ENCODE results near the gene ZNRD2.
"Not testable (repeated sequence)": the region's sequence is repeated elsewhere in the genome, so short reads cannot be mapped to it uniquely, and the experiment has no call there.

ZNRD2 gene

GRCh38 chr11:65555693-65556231 is 14.5 kb upstream of the ZNRD2 start:
- DNase-seq (ENCODE audit: low read depth): no peak

GRCh38 chr11:65556470-65557279 is 13.6 kb upstream of the ZNRD2 start:
- DNase-seq (ENCODE audit: low read depth): no peak

DNA sequence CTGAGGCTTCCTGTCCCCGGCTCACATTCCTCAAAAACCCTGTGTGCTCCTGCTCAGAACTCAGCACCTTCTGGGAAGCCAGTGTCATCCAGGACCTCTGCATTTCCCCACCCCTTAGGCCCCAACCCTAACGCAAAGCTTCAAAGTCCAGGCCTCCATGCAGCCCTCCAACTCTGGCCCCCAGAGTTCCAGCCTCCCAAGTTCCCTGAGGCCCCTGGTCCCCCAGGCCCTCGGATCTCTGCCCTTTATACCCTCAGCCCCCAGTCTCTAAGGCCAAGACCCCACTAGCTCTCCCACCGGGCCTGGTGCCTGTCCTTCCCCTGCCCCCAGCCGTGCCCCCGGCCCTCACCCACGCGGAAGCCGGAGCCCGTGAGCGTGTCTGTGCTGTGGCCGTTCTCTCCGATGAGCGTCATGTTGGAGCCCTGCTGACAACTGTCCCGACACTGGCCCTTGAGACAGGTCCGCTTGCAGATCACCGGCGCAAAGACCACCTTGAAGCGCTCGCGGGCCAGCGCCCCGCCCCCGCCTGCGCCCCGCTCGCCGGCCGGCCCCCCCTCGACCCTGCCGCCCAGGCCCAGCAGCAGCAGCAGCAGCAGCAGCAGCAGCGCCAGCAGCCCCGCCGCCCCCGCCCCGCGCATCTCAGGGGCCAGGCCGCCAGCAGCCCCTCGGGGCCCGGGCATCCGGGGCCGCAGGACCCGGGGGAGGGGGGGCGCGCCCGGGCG is 12.8 kb upstream of the ZNRD2 start:
- no peak for DNase-seq (ENCODE audit: low read depth)

DNA sequence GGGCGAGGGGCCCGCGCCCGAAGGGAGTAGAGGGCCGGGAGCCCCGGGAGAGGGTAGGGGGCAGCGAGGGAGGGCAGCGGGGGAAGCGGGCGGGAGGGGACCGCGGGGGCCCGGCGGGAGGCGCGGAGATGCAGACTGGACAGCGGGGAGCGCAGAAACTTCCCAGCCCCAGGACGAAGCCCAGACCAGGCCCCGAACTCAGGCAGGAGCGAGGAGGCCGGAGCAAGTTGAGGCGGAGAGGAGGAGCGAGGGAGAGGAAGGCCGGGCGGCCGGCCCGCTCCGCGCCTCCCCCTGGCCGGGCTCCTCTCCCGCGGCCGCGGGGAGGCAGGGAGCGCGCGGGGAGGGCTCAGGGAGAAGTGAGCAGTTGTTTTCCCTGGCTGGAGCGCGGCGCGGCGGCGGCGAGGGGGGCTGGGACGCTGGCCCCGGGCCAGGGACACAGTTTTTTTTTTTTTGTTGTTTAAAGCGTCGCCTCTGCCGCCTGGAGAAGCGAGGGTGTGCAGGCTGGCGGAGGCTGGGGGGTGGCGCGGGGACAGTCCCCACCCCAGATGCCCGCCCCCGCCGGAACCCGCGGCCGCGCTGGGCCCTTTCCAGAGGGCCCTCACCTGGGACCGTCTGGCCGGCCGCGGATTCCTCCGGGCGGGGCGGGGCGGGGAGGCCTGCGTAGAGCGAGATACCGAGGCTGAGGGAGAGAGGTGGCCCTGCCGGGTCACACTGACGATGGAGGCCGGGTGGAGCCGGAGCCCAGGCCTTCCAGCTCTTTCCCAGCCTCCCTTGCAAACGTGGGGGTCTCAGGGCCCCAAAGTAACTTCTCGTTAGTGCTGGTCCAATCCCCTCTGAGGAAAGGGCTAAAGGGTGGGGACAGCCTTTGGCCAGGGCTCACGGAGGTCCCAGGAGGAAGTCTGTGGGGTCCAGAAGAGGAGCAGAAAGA is 12.0 kb upstream of the ZNRD2 start, which contains the start of gene LTBP3:
Gene LTBP3 (minus strand): TSS at position 358 of the 928 bp plus-strand sequence. CDS start 400 bp downstream, outside the sequence.
- DNase-seq (ENCODE audit: low read depth): no peak

DNA sequence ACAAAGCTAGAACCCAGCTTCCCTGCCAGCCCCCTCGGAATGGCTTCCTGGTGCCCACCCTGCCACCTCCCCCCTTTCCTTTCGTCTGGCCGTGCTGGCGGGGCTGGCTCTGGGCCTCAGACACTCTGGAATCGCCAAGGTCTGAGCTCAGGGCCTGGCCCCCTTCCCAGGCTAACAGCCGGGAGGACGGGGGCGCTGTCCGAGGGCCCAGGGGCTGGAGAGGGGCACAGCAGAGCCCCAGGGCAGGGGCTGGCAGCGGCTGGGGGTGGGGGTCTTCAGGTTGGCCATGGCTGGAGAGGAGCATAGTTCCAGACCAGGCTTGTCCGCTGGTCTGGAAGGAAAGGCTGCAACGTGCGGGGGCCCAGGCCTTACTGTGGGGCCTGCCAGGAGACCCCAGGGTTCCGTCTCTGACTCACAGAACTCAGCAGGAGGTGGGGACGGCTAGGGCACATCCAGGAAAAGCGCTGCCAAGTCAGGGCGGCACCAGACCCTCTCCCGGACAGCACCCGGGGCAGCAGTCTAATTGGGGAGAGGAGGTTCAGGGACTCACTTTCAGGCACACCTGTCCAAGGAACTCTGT is 11.3 kb upstream of the ZNRD2 start:
- no peak for DNase-seq (ENCODE audit: low read depth)

DNA sequence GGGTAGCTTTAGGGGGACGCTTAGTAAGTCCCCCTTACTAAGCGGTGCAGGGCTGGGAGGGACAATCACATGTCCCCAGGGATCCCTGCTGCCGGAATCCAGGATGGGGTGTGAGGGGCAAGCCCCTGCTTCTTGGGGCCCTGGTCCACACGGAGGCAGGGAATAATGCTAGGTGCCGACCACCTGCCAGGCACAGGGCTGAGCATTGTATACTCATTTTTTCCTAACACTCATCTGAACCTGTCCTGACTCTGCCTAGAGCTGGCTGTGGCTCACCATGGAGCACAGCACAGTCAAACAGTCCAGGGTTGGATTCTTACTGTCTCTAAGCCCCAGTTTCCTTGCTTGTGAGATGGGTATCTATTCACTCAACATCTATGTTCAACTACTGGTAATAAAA is 10.7 kb upstream of the ZNRD2 start:
- no peak for DNase-seq (ENCODE audit: low read depth)

DNA sequence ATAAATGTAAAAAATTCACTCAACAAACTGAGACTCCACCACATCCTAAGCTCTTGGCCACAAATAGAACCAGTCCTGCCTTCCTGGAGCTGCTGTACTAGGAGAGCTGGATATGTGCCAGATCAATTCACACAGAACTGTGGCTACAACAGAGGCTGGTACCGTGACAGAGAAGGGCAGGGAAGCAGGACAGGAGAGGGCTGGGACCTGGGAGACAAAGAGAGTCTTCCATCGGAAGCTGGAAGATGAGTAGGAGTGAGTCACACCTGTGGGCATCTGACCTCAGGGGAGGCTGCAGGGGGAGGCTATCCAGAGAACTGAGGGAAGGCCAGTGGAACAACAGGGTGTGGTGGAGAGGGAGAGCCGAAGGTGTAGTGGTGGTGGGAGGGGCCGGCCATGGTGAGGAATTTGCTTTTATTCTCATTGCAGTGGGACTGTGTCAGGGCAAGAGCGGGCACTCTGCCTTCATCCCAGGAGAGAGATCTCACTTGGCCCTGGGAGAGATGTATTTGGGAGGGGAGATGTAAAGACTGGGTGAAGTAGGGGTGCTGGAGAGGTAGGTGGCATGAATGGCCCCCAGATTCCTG is 10.2 kb upstream of the ZNRD2 start:
- DNase-seq (ENCODE audit: low read depth): no peak

DNA sequence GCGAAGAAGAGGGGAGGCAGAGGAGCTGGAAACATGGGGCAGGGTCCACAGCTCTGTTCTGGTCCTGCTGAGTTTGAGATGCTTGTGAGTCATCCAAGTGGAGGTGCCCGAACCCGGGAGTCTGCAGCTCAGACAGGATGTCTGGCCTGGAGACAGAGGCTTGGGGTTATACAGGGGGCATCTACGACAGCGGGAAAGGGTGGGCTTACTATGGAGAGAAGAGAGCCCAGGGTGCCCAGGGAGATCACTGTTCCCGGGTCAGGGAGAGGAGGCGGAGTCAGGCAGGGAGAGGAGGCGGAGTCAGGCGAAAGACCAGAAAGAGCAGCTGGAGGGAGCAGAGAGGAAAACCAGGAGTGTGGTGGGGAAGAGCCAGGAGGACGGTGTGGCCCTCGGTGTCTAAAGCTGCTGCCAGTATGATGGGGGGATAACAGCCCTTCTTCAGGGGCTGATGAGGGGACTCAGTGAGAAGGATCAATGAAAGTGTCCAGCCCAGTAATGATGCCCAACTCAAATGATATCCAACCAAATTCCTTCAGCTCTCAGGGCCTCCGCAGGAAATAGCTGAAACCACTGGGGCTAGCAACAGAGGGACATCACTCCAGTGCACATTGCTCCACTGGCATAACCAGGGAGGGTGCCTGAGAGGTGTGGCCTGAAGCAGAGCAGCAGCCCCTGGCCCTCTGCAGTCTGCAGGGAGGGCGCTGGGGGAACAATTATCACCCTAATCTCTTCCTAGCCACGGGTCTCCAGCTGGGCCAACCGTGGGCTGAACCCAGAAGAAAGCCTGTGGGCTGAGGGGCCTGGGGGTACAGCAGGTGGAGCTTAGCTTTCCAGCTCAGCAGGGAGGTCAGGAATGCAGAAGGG is 9.5 kb upstream of the ZNRD2 start:
- no peak for DNase-seq (ENCODE audit: low read depth)

DNA sequence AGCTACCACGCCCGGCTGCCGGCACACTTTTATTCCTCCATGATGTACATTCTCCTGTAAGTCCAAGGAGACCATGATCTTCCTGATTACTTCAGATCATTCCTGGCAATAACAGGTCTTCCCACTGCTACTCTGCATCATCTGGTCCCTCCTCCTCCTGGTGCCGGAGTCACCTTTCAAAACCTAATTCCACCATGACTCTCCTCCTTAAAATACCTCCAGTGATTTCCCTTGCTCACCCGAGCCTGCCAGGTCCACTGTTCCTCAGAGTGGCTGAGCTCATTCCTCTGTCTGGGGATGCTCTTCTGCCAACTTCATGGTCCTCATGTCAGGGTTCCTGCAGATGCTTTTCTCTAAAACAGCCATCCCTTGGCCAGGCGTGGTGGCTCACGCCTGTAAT is 8.3 kb upstream of the ZNRD2 start:
- no peak for DNase-seq (ENCODE audit: low read depth)

DNA sequence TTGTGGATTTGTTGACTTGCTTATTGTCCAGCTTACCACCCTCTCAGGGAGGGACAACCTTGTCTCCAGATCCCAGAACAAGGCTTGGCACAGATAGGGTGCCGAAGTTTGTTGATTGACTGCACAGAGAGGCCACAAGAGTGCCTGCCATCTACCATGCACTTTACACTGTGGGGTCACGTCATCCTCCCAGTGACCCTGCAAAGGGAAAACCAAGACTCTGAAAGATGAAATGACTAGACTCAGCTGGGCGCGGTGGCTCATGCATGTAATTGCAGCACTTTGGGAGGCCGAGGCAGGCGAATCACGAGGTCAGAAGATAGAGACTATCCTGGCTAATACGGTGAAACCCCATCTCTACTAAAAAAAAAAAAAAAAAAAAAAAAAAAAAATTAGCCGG is 7.5 kb upstream of the ZNRD2 start:
- no peak for DNase-seq (ENCODE audit: low read depth)

GRCh38 chr11:65563601-65564000 is 6.7 kb upstream of the ZNRD2 start:
- DNase-seq (ENCODE audit: low read depth): no peak

DNA sequence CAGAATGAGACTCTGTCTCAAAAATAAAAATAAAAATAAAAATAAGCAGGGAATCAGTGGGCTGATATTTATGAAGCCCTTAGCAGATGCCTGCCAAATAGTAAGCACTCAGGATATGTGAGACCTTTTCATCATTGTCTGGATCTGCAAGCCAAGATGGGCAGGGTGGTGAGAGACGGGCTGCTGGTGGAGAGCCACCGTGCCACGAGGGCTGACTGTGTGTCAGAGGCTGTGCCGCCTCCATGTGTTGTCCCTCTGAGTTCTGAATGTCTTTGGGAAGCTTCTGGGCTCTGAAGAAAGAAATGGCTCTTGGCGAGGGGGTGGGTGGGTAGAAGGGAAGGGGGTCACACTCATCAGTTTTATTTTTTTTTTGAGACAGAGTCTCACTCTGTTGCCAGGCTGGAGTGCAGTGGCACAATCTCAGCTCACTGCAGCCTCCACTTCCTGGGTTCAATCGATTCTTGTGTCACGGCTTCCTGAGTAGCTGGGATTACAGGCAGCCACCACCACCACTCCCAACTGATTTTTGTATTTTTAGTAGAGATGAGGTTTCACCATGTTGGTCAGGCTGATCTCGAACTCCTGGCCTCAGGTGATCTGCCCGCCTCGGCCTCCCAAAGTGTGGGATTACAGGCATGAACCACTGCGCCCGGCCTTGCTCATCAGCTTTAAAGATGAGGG is 5.3 kb upstream of the ZNRD2 start:
- DNase-seq (ENCODE audit: low read depth): not testable (repeated sequence)

- no peak for DNase-seq (ENCODE audit: low read depth)
Observed at GRCh38 chr11:65565624-65566453, 4.4 kb upstream of the ZNRD2 start.

GRCh38 chr11:65569164-65569972 is 909 bp upstream of the ZNRD2 start:
- no peak for DNase-seq (ENCODE audit: low read depth)

DNA sequence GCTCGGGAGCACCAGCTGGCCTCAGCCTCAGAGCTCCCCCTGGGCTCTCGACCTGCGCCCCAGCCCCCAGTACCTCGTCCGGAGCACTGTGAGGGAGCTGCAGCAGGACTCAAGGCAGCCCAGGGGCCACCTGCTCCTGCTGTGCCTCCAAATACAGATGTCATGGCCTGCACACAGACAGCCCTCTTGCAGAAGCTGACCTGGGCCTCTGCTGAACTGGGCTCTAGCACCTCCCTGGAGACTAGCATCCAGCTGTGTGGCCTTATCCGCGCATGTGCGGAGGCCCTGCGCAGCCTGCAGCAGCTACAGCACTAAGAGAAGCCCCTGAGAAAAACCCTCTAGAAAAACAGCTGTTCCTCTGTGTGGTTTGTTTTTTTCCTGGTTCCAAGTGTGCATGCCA is 1.1 kb downstream of the ZNRD2 start:
- DNase-seq (ENCODE audit: low read depth): no peak

DNA sequence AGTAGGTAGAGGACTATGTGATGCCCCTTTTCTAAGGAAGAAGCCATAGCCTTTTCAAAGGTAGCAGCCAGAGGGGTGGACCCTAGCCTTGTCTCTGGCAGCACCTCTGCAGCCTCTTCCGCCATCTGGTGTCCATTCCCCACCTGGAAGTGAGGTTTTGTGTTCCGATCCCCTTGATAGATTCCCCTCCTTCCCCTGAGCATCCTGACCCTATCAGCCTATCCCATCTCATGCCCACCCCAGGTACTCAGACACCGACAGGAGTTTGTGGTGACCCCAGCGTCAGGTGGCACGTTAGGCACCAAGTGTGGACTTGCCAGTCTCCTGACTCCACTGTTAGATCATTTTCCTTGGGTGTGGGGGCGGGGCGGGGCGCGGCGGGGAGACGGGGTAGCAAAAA is 1.7 kb downstream of the ZNRD2 start:
- no peak for DNase-seq (ENCODE audit: low read depth)

DNA sequence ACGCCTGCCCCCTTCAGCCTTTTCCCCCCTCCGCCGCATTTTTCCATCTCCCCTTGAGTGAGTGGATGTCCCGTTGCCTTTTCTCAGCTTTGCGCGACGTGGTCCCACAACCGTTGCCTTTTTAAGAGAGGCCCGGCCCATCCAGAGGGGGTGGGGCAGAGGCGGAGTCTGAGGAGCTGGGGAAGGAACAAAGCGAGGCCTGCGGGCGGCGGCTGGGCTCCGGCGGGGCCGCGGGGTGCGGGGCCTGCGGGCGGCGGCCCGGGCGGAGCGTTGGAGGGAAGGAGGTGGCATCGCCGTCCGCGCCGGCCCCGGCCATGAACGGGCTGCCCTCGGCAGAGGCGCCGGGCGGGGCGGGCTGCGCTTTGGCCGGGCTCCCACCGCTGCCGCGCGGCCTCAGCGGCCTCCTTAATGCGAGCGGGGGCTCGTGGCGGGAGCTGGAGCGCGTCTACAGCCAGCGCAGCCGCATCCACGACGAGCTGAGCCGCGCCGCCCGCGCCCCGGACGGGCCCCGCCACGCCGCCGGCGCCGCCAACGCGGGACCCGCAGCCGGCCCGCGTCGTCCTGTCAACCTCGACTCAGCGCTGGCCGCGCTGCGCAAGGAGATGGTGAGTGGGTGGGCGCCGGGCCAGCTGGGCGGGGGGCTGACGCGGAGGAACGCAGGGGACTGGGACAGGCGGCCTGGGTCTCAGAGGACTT is 2.2 kb downstream of the ZNRD2 start, which contains the start of gene FAM89B:
Gene FAM89B (plus strand): TSS at position 183 of the 696 bp plus-strand sequence. CDS start 132 bp downstream, at position 315.
- peak; percentile 75 for DNase-seq (ENCODE audit: low read depth)

Data from stimulated activated CD8-positive, alpha-beta memory T cell treated with anti-CD3 and anti-CD28 coated beads, Interleukin-7, amount 100 ng/mL, for 24 hours (primary cell).